HuH-7 (cell line): ENCODE measurements around the gene NADSYN1.
"Not testable (repeated sequence)": the region's sequence is repeated elsewhere in the genome, so short reads cannot be mapped to it uniquely, and the experiment has no call there.

ENCODE experiments used
- DNase-seq: peaks from one replicate; pipeline ENCODE4 v3.0.0; 2011; ENCODE audit warnings: low spot score

Gene NADSYN1

GRCh38 chr11:71527576-71528210 lies 74.7 kb downstream of the NADSYN1 start:
- DNase-seq, result no peak

GRCh38 chr11:71530602-71531001 lies 77.6 kb downstream of the NADSYN1 start:
- no peak for DNase-seq

DNA sequence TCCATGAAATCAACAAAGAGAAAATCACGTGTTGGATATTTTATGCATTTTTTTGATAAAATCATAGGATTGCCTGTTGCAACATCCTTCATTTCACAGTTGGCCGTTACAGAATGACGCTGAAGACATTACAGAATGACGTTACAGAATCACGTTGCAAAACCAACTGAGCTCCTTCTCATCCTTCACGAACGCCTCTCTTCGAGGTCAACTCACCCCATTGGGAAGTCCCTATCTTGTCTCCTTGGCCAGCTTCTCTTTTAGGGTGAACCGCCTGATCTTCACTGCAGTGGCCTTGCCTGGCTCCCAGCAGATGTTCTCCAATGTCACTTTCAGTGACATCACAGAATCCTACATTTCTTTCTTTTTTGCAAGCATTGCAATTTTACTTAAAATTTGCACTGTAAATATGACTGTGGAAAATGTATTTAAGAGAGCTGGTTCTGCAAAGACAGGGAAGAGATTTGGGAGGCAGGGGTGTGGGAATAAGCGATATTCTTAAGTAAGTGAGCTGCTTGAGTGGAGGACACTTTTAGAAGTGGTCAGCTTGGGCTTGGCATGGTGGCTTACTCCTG lies 79.1 kb downstream of the NADSYN1 start:
- no peak for DNase-seq

DNA sequence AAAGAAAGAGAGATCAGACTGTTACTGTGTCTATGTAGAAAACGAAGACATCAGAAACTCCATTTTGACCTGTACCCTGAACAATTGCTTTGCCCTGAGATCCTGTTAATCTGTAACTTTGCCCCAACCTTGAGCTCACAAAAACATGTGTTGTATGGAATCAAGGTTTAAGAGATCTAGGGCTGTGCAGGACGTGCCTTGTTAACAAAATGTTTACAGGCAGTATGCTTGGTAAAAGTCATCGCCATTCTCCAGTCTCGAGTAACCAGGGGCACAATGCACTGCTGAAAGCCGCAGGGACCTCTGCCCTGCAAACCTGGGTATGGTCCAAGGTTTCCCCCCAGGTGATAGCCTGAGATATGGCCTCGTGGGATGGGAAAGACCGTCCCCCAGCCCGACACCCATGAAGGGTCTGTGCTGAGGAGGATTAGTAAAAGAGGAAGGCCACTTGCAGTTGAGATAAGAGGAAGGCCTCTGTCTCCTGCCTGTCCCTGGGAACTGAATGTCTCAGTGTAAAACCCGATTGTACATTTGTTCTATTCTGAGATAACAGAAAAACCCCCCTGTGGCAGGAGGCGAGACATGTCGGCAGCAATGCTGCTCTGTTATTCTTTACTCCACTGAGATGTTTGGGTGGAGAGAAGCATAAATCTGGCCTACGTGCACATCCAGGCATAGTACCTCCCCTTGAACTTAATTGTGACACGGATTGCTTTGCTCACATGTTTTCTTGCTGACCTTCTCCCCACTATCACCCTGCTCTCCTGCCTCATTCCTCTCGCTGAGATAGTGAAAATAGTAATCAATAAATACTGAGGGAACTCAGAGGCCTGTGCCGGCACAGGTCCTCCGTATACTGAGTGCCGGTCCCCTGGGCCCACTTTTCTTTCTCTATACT lies 82.0 kb downstream of the NADSYN1 start:
- DNase-seq, result not testable (repeated sequence)

DNA sequence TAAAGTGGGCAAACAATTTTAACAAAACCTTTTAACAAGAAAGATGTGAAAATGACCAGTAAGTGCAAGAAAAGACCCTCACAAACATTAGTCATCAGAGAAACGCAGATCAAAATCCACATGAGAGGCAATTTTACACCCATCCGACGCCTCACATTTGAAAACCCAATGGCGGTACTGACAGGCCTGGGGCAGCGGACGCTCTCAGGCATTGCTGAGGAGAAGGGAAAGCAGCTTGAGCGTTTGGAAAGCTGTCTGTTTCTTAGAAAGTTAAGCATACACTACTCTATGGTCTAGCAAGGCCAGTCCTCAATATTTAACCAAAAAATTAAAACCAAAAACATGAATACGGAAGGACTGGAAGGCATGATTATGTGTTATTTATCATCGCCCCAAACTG lies 82.8 kb downstream of the NADSYN1 start:
- DNase-seq, result no peak

DNA sequence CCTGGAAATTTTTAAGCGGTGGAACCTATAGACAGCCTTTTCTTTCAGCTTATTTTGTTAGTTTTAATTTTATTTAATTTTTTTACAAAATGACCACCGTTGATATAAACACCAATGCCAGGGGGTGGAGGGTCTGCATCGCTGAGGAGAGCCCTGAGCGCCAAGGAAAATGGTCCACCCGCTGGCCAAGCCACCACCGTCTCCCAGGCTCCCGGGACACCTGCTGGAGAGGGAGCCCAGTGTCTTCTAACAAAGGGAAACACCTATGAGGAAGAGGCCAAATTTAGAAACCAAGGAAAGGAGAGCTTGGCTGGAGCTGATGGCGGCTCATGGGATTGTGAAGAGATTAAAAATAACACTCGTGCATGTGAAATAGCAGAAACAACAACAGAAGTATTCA lies 84.5 kb downstream of the NADSYN1 start:
- DNase-seq, result no peak

DNA sequence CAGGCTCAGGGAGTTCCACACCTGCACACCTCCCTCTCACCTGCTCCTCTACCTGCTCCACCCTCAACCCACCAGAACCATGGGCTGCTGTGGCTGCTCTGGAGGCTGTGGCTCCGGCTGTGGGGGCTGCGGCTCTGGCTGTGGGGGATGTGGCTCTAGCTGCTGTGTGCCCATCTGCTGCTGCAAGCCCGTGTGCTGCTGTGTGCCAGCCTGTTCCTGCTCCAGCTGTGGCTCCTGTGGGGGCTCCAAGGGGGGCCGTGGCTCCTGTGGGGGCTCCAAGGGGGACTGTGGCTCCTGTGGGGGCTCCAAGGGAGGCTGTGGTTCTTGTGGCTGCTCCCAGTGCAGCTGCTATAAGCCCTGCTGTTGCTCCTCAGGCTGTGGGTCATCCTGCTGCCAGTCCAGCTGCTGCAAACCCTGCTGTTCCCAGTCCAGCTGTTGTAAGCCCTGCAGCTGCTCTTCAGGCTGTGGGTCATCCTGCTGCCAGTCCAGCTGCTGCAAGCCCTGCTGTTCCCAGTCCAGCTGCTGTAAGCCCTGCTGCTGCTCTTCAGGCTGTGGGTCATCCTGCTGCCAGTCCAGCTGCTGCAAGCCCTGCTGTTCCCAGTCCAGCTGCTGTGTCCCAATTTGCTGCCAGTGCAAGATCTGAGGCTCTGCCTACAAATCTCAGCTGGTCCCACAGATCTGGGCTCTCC lies 85.1 kb downstream of the NADSYN1 start, which contains the start of gene KRTAP5-8:
Gene KRTAP5-8, plus strand, starts transcription at position 49 of the 689 bp plus-strand sequence. Its CDS starts 31 bp downstream, at position 80.
- not testable (repeated sequence) for DNase-seq

DNA sequence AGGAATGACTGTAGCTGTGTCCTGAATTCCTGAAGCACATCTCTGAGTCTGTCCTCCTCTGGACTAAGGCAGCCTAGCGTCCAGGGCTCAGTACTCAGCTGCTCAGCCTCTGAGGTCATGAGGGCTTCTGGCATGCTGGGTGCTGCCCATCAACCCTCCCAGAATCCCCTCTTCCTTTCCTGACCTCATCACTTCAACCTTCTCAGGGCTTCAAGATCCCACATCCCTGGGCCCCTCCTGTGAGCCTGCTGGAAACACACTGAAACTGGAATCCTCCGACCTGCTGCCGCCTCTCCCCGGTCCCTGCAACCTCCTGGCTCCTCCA lies 85.6 kb downstream of the NADSYN1 start:
- DNase-seq, result no peak

DNA sequence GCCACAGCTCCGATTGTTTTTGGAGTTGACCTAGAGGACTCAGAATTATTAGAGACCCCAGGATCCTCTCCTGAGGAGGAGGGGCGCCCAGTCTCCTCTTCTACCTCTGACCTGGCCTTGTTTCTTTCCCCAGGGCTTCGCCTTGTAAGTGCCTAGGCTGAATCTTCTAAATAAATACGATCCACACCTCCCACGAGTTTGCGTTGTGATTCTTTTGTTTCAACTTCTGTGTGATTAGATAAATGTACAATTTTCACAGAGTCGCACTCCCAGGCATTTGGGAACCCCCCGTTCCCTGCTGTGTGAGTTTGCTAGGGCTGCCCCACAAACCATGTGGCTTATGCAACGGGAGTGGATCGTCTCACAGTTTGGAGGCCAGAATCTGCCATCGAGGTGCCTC lies 86.0 kb downstream of the NADSYN1 start:
- DNase-seq, result no peak

DNA sequence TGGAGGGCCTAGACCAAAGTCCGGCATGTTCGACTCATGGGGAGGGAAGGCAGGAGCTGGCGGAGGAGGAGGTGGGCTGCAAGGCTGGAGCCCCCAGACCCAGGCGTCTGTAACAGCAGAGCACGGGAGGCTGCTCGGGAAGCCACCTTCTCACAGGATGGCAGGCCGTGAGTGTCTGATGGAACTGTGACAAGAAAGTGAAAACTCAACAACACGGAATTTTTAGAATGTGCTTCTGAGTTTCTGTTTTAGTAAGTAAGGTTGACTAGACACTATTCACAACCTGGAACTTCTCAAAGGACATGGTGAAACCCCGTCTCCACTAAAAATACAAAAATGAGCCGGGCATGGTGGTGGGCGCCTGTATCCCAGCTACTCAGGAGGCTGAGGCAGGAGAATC lies 87.0 kb downstream of the NADSYN1 start:
- DNase-seq, result not testable (repeated sequence)

GRCh38 chr11:71540521-71541304 lies 87.7 kb downstream of the NADSYN1 start:
- DNase-seq, result not testable (repeated sequence)

- DNase-seq, result no peak
Measured at GRCh38 chr11:71542382-71542781, 89.4 kb downstream of the NADSYN1 start.

- DNase-seq, result no peak
Measured at GRCh38 chr11:71542879-71543777, 90.1 kb downstream of the NADSYN1 start.

- no peak for DNase-seq
Measured at GRCh38 chr11:71543866-71544265, 90.9 kb downstream of the NADSYN1 start.

- no peak for DNase-seq
Measured at GRCh38 chr11:71544525-71545214, 91.7 kb downstream of the NADSYN1 start.

DNA sequence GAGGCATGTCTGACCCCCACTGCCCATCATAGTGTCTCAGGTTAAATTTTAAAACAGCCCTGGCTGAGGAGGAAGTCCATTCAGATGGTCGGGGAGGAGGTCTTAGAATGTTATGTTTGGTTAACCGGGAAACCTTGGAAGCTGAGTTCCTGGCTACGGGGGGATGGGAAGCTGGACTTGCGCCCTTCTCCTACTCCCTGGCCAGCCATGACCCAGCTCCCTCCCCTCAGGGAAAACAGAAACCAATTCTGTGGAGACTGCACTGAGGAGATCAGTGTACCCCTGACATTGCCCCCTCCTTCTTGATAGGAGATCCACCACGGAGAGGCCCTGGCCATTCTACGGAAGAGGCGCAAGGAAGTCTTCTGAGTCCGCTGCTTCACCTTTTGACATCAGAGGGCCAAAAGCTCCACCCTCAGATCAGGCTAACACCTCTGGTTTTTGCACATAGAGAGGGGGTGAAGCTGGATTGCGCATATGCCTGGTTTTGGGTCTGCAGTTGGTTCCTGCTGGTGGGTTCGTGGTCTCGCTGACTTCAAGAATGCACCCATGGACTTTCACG lies 92.5 kb downstream of the NADSYN1 start:
- no peak for DNase-seq

DNA sequence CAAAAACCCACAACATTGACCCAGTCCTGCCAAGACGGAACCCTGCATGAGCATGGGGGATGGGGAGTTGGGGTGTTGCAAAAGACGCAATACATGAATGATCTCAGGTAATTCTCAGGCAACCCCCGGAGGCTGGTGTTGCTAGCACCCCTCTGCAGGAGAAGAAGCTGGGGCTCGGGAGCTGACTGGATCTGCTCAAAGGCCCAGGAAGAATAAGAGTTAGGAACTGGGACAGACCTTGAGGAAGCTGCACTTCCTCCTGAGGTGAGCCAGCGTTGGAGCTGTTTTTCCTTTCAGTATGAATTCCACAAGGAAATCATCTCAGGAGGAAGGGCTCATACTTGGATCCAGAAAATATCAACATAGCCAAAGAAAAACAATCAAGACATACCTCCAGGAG lies 95.1 kb downstream of the NADSYN1 start, which contains the start of gene KRTAP5-9:
Gene KRTAP5-9, plus strand, starts transcription at position 301 of the 400 bp plus-strand sequence. CDS start 238 bp downstream, outside the sequence.
- DNase-seq, result no peak

GRCh38 chr11:71548716-71549151 lies 95.7 kb downstream of the NADSYN1 start:
- no peak for DNase-seq
